CD4-positive, alpha-beta T cell treated with Interleukin-17A for 4 hours (primary cell): ENCODE measurements around the gene DUSP23.

ENCODE experiments used
- DNase-seq: peaks from one replicate; pipeline ENCODE4 v3.0.0-alpha.2; 2020; ENCODE audit warnings: mixed read lengths

The DUSP23 gene

DNA sequence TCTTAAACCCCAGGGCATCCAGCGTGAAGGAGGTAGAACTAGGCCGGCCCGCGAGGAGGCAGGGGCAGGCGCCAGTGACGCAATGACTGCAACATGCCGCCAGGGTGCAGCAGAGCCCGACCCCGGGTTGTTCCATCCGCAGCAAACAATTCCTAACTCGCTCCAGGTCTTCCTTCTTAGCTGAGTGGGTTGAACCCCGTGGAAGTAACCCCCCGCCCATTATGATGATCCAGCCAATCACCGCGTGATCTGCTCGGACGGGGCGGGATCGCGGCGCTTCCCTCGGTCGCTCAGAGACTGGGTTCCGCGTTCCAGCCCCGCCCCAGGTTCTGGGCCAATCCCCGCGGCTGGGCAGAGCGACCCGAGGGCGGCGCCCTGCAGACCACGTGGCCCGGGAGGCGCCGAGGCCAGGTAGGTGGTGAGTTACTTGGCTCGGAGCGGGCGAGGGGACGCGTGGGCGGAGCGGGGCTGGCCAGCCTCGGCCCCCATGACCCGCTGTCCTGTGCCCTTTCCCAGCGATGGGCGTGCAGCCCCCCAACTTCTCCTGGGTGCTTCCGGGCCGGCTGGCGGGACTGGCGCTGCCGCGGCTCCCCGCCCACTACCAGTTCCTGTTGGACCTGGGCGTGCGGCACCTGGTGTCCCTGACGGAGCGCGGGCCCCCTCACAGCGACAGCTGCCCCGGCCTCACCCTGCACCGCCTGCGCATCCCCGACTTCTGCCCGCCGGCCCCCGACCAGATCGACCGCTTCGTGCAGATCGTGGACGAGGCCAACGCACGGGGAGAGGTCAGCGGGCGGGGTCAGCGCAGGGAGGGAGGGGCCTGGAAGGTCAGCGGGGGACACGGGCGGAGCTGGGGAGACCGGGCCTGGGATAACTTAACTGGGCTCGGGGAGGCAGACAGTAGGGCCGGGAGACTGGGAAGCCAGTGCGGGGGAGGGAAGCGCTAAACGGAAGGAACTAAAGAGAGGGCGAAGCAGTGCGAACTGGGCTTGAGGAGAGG, at the start of gene DUSP23:
DUSP23 (plus strand) TSS at position 380 of the 1,000 bp plus-strand sequence; CDS start at position 519, 139 bp downstream.
- peak; percentile 97 for DNase-seq

DNA sequence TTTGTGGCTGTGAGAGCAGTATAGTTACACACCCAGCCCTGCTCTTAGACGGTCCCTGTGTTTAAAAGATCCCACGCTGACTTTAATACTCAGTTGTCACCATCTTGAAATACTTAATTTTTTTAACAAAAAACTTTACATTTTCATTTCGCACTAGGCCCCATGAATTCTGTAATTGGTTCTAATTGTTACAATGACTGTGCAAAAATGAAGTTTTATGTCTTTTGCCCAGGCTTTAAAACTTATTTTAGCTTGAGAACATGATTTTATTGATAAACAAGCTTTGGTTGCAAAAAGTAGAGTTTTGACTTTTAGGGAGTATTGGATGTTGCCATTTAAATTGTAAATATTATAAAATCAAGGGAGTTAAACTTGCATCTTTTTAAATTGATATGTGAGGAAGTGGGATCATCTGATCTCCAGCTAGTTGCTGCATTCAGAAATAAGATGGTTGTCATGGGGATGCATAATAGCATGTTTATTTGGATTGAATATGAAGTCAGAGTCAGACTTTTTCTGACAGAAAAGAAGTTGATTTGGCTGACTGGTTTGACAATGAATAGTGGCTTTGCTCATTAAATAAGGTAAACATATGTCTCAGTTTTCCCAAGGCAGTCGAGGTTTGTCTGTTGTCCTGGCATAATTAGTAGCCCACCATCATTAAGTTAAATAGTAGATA, 43.4 kb upstream of the DUSP23 start:
- DNase-seq = no peak

DNA sequence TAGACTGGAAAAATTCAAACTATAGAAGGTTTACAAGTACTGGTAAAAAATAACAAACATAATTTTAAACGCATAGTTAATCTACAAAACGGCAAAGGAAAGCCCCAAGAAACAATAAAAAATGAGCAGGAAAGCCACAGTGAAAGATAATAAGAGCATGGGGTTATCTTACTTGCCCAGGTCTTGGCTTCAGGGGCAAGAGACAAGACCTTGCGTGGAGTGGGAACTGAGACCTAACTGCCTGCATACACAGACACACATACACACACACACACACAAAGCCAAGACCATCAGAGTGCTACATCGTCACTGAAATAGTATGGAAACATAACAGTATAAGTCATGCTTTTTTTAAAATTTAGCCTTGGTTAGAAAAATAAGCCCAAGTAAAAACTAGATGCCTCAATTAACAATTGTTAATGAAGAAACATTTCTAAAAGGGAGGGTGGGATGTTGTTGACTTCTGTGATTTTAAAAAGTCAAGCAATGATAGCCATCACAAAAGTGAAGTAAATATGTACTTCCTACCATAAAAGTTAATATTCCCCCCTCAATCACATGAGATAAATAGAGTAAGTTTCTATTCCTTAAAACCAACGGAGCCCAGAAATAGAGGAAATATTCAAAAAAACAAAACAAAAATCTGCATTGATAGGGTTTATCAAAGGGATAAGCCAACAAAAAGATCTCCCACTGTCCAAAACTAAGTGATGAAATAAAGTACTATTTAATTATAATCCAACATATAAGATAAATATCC, 36.9 kb upstream of the DUSP23 start:
- DNase-seq = no peak

DNA sequence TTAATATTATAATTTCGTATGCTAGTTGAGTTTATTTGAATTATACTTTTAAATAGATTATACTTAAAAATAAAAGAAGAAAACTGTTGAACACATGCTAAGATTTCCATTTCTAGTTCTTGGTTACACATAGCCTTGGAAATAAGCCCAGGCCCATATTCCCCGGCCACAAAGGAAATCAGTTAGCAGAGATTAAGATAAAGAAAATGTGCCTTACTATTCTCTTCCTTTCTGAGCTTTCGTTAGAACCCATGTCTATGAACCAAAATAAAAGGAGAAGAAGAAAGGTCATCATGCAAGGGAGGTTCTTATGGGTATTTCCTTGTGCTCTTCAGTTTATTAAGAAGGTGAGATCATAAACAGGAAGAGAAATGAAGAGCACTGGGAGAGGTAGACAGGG, 34.1 kb upstream of the DUSP23 start:
- DNase-seq = no peak

DNA sequence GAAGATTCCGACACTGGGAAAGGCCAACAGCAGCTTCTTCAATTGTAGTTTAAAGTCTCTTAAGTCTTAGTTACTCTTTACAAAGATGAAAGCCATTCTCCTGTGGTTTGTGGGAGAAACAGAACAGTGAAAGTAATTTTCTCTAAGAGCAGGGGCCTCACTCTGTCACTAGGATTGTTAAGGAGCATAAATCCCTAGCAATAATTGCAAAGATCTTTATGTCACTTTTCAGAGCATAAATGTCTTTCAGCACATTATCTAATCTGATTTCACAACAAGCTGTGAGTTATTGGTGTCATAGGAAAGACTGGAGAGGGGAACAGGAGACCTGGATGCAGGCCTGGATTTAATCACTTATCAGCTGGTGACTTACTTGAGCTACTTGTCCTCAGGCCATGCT, 32.4 kb upstream of the DUSP23 start:
- DNase-seq = no peak

DNA sequence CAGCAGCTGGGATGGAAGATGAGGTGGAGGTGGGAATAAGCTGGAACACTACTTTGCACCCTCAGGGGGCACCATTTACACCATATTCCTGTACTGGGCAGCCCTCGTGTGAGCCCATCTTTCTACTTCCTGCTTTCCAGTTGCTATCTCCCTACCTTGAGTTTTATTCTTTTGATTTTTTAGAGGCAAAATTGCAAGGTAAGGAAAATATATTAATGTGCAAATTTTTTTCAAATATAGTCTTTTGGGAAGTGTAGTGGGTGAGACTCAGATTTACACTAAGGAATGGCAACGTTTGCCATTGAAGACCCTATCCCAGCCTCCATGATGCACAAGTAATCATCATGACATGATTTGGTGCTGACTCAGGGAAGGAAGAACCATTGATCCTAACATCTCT, 31.1 kb upstream of the DUSP23 start:
- no peak for DNase-seq

DNA sequence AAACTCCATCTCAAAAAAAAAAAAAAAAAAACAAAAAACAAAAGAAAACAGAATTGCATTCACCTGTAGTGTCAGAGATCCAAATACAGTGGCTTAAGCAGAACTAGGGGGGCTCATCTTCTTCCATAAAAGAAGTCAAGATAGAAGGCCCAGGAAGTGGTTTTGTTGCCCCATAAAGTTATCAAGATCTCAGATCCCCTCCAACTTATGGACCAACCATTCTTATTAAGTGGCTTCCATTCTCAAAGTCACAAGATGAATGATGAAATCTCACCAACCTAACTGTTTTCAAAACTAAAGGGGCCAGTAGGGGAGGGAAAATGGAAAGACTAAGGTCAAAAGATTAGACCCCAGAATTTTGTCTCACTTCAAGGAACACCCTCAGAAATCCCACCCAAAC, 30.1 kb upstream of the DUSP23 start:
- DNase-seq = no peak

DNA sequence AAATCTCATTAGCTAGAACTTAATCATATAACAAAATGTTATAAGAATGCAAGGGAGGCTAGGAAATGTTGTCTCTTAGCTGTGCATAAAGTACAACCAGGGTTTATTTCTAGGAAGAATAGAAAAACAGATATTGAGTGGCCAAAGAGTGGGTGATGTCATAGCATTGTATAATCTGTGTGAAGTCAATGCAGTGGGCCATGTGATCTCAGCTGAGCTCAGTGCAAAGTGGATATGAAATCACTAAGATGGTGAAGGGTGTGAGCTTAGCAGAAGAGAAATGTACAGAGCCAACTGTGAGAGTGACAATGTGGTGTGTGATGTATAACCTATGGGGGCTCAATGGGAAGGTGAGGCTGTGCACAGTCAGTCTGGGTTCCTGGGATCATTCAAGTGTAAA, 29.7 kb upstream of the DUSP23 start:
- DNase-seq = no peak

DNA sequence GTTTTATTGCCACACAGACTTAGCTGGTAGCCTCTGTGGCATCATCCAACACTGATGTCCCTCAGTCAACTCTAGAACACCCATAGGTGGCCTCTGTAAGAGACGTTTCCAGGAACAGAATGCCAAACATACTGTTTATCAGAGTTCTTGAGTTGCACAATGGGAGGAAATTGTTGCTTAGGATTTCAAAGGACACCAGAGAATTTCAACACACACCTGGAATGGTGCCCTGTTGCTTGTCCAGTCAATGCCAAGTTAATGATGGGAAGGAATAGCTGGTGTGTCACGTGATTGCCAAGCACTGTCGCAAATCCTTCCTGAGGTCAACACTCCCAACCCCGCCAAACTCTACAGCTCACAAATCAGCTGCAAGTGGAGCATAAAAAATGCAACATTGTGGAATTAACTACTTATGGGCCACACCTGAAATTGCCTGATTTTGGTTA, 28.6 kb upstream of the DUSP23 start:
- no peak for DNase-seq

DNA sequence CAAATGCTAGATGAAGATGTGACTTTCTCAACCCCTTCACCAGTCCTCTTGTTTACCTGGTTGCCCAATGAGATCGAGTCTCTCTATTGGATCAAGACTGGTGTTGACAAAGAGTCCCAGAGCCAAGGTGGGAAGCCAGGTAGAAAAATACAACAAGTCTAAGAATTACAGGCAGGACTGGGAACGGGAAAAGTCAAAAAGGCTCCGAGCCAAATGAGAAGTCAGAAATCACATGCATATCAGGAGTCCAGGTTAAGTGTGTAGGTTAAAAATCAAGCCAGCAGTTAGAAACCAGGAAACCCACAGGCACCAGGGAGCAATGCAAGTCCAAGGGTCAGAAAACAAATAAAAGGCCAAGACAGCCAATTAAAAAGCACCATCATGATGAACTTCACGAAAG, 27.4 kb upstream of the DUSP23 start:
- no peak for DNase-seq

DNA sequence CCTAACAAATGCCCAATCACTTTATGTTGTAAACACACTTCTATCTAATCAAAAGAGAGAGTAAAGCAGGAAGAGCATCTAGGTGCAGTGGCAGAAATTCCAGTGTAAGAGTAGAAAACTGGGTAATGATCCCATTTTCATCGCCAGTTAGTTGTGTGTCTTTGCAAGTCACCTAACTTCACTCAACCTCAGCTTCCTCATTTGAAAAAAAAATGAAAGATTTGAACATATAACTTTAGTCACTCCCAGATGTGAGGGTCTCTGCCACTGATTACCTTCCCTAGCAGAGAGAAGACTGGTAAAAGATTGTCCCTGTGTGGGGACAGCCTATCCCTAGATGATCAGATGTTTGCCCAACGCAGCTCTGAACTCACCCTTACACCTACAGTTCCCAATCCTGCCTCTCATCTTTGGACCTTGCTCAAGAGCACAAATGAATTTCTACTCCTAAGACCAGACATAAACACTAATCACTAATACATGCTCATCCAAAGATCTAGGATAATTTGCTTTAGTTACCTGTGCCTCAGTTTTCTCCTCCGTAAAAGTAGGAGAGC, 25.2 kb upstream of the DUSP23 start:
- no peak for DNase-seq

DNA sequence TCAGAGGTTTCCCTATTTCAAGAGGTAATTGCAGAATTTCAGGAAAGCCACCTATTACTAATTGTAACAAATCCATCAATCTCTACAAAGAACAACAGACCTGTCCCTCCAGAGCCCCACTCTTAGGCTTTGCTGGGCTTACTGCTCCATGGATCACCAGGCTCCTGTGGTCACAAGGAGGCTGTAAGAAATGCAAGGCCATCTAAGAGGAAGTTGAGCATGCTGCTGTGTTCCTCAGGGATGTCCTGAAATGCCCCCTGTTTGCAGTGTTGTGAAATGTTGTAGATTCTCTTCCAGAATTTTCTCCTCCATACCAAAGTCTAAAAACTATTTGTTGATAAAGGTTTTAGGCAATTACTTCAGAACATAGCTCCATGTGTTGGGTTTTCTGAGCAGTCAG, 24.4 kb upstream of the DUSP23 start:
- DNase-seq = no peak

DNA sequence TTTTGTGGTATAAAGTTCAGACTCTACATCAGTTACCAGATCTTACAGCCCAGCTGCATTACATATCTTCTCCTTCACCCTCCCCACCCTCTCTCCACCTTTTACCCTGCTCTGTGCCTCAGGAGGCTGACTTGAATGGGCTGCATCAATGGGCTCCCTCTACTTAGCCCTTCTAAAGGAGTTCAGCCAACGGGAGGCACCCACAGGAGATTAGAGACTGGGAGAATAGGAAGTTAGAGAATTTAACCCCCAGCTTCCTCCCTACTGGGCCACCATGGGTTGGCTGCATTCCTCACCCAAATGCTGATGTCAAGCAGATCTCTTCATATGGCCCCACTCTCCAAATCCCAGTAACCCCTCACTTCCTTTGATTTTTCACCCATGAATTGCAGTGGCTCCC, 17.1 kb upstream of the DUSP23 start:
- DNase-seq = no peak

DNA sequence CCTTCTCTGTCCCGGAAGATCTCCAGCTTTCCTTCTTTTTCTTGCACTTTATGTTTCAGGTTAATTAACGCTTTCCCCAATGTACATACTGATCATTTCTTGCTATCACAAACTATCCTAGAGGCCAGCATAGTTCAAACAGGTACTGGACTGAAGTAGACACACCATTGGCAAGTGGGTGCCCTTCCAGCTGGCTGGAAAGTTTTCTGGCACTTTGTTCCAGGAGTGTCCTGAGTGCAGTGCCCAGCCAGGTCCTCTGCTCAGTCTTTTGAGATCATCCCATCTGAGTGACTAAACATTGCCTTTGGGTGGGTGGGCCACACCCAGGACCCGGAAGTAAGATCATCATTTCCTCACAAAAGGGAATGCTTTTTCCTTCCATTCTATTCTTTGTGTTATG, 15.0 kb upstream of the DUSP23 start:
- DNase-seq = no peak

DNA sequence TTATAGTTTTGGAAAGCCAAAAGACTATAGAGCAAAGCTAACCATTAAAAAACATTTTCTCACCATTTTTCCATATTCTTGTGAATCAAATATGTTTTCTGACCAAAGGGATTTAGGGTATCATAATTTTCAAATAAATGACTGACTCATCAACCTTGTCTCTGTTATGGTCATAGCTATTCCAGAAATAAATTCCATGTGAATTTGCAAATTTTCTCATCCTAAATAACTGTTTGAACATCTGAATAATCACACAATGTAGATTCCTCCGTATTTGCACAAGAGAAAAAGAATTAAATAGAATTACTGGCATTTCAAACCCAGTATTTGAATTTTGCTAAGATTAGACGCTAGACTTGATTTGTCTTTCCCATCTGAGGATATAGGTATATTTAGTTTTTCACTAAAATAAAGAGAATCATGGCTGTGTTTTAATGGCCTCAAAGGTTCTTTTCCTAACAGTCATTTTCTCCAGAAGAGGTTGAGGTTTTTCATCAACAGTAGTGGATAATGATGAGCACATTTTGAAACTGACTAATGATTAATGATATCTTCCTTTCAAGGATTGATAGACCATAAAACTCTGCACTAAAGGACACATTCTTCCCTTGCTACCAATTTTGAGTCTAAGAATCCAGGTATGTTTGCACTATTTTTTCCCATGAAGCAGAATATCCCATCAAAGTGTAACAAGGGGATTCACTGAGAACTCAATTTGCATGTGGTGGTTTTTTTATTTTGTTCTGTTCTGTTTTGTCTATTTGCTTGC, 9.5 kb upstream of the DUSP23 start:
- no peak for DNase-seq

DNA sequence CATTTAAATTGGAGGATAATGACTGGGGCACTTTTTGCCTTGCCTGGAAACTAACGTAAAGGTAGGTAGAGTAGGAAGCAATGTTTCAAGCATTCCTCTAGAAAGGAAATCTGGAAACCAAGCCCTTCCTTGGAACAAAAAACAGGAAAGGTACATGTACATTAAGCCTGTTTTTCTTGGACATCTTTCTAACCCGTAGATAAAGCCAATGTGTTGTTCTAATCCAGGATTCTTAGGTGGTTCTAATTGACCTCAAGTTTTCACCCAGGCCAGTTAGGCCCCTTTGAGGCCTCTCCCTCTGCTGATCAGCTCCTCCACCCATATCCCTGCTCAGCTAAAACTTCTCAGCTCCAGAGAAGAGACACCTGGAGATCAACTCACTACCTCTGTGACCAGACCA, 6.3 kb upstream of the DUSP23 start:
- DNase-seq = no peak

DNA sequence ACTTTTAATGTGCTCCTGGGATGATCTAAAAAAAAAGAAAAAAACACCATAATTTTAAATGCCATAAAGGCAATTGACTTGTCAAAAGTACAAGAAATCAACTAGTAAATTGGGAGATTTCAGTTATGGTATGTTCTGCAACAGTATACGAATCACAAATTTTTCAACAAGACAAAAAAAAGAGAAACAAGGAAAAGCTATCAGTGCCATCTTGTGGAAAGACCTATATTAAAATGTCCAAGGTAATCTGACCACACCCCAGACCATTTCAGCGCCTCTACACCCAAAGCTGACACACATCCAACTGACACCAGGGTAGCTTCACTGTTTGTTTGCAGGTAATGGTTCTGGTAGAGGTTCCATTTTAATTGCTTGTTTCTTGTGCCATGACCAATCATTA, 5.0 kb upstream of the DUSP23 start:
- no peak for DNase-seq

DNA sequence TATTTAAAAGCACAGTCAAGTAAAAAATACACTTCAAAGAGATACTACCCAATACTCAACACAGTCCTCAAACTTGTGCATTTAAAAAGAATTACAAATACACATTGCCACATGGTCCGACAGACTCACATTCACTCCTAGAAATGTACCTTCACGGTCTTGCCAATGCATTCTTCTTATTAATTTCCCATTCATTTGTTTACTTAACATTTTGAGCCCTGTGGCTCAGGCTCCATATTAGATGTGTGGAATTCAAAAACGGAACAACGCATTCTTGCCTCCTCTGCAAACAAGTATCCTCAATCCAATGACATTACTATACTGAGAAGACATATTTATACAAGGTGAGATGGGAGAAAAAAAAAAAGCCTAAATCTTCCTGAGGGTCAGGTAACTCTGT, 2.5 kb upstream of the DUSP23 start:
- DNase-seq = no peak

DNA sequence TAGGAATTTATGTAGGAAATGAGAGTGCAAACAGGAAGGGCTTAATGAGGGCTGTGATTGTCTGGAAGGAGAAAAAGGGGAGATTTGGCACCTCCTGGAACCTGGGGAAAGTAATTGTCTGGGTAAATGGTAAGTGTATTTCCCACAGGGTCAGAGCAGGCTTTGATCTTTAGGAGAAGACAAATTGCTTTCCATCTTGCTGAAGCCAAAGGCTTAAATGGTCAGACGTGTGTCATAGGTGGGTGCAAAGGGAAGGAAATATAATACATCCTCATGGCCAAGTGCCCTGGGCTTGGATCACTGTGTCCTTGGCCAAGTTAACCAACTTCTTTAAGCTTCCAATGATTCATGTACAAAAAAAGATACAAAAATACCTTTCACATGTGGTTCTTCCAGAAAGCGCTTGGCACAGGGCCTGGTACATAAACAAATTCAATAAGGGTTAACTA, 1.3 kb upstream of the DUSP23 start:
- DNase-seq = no peak

DNA sequence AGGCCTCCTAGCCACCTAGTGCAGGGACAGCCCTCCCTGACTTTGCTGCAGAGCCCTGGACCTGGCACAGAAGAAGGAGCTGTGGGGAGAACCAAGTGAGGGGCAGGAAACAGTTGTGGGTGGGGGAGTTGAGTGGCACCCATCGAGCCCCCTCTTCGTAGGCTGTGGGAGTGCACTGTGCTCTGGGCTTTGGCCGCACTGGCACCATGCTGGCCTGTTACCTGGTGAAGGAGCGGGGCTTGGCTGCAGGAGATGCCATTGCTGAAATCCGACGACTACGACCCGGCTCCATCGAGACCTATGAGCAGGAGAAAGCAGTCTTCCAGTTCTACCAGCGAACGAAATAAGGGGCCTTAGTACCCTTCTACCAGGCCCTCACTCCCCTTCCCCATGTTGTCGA, 1.2 kb downstream of the DUSP23 start:
- DNase-seq = no peak

DNA sequence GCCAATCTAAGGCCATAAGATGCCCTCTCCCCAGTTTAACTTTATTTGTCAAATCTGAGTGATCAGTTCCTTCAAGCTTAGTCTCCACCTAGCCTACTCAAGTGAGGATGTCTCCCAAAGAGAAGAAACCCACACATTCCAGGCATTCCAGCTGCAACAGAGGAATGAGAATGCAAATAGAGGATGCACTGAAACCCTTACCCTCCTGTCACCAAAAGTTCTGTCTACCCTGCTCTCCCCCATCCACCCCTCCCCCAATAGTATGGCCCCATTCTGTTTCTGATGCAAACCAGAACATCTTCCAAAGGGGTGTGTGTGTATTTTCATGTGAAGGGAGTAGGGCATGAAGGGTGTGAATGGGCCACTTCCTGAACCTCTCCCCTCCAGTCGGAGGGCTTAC, 3.0 kb downstream of the DUSP23 start:
- DNase-seq = no peak

DNA sequence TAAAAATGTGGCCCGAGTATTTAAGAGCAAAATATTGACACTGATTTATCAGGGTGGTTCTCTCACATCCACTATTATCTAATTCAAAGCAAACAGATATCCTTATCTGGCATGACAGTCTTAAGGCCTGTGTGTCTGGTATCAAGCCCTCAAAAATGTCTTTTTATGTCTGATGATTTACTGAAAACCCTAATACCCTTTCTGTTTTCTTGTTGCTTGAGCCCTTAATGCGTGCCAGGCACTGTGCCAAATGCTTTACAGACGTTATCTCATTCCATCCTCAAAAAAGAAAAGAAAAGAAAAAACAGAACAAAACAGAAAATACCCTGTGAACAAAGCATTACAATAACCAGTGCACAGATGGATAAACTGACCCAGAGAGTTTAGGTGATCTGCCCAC, 5.7 kb downstream of the DUSP23 start:
- no peak for DNase-seq
